Breast epithelium (tissue), 4 donors: Measurements from ENCODE around the gene ANKRD6. TPM values are rescaled to one million over a fixed set of nuclear protein-coding genes. Genes with fewer than 3 reads are reported as not detected.

Source experiments
- DNase-seq, 2 donors: peaks; one replicate each; pipeline ENCODE4 v3.0.0-alpha.2; 2019; ENCODE audit warnings: low spot score in 2 of 2
- H3K27ac ChIP-seq, 2 donors: fragments of 200-600 bp; sonication (generic) in 1 of 2; one replicate each; pipeline ENCODE4 v1.5.1; 2016 to 2019; ENCODE audit warnings: mild to moderate bottlenecking in 1 of 2
- H3K27me3 ChIP-seq, 2 donors: fragments of 200-600 bp; sonication (generic) in 1 of 2; one replicate each; pipeline versions ENCODE4 v1.5.1 to v1.6.0; 2017 to 2019; ENCODE audit warnings: control low read depth in 1 of 2, mild to moderate bottlenecking in 1 of 2
- H3K36me3 ChIP-seq: fragments of 200-600 bp; one replicate; pipeline ENCODE4 v1.5.1; 2019
- H3K4me1 ChIP-seq, 2 donors: fragments of 200-600 bp; sonication (generic); one replicate each; pipeline ENCODE4 v1.5.1; 2016 to 2019; ENCODE audit warnings: control low read depth in 1 of 2
- H3K4me3 ChIP-seq, 3 donors: fragments of 200-600 bp; sonication (generic); 1 replicate in 2 of 3; 2 replicates in 1 of 3; pipeline ENCODE4 v1.5.1; 2016 to 2019; ENCODE audit warnings: mild to moderate bottlenecking in 3 of 3, moderate library complexity in 2 of 3
- H3K9me3 ChIP-seq, 2 donors: fragments of 200-600 bp; sonication (generic) in 1 of 2; one replicate each; pipeline ENCODE4 v1.5.1; 2016 to 2019; ENCODE audit warnings: control low read depth in 1 of 2
- POLR2A ChIP-seq: fragments of 450-650 bp; IDR thresholded peaks from one replicate; pipeline ENCODE4 v1.6.1; 2016; ENCODE audit warnings: antibody characterized with exemption, mild to moderate bottlenecking, moderate library complexity
- POLR2AphosphoS5 ChIP-seq, 3 donors: sonication (generic); formaldehyde crosslinking; IDR thresholded peaks; one replicate each; pipeline ENCODE4 v1.6.1; 2017; ENCODE audit warnings: antibody characterized with exemption in 3 of 3
- intact Hi-C: fragments of 100-400 bp; cut with DNase I; formaldehyde crosslinking; loops from one replicate; pipeline ENCODE4 v1.15.1; 2023; ENCODE audit warnings: low total_unique reads
- total RNA-seq, 3 donors: library from RNA; depleted of rRNA; stranded (reverse); fragments of >200 nt; gene quantifications; one replicate each; pipeline ENCODE4 v1.1.0, GENCODE V29; 2016
- TF ChIP-seq, protein P1 (sequence below), 3 donors: fragments of 450-650 bp; IDR thresholded peaks; one replicate each; pipeline ENCODE4 v1.5.1; 2016 to 2017; ENCODE audit warnings: antibody characterized with exemption in 3 of 3, mild to moderate bottlenecking in 3 of 3, moderate library complexity in 3 of 3

Gene ANKRD6
- total RNA-seq, 3 donors from 2014 or later: 9.6 to 23.7 (median 18.0) TPM

- H3K27me3 ChIP-seq: no peaks in the 10 kb centered on the region
- no peak overlapping the region for H3K4me3 ChIP-seq
- DNase-seq: no peak
- H3K36me3 ChIP-seq: no peaks in the 10 kb centered on the region
- H3K4me1 ChIP-seq: peaks cover 0 to 2% of the 10 kb centered on the region in 2 donors
- H3K9me3 ChIP-seq: no peaks in the 10 kb centered on the region
- no peak overlapping the region for H3K27ac ChIP-seq
- no peak for TF ChIP-seq POLR2A
- TF ChIP-seq, protein P1, sequence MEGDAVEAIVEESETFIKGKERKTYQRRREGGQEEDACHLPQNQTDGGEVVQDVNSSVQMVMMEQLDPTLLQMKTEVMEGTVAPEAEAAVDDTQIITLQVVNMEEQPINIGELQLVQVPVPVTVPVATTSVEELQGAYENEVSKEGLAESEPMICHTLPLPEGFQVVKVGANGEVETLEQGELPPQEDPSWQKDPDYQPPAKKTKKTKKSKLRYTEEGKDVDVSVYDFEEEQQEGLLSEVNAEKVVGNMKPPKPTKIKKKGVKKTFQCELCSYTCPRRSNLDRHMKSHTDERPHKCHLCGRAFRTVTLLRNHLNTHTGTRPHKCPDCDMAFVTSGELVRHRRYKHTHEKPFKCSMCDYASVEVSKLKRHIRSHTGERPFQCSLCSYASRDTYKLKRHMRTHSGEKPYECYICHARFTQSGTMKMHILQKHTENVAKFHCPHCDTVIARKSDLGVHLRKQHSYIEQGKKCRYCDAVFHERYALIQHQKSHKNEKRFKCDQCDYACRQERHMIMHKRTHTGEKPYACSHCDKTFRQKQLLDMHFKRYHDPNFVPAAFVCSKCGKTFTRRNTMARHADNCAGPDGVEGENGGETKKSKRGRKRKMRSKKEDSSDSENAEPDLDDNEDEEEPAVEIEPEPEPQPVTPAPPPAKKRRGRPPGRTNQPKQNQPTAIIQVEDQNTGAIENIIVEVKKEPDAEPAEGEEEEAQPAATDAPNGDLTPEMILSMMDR (IDR thresholded peaks at IDR 0.05): no peak
- TF ChIP-seq POLR2AphosphoS5 (IDR thresholded peaks at IDR 0.05): no peak
- intact Hi-C loops: loop anchor here (10.0 kb wide), 1 partner anchor 166 kb away; no protein-coding TSS in a partner anchor
These were observed 6.1 kb downstream of the ANKRD6 start for GRCh38 chr6:89439014-89439413.

- Histone ChIP-seq H3K4me1 (peaks cover 0 to 2% of the 10 kb centered on the region in 2 donors), H3K27ac (no peak overlapping the region), H3K4me3 (no peak overlapping the region), H3K9me3 (no peaks in the 10 kb centered on the region), H3K36me3 (no peaks in the 10 kb centered on the region), H3K27me3 (no peaks in the 10 kb centered on the region)
- TF ChIP-seq POLR2AphosphoS5 (IDR thresholded peaks at IDR 0.05) (no peak), POLR2A (no peak)
- TF ChIP-seq, protein P1 (IDR thresholded peaks at IDR 0.05): no peak
- intact Hi-C loops: no loop called here
- DNase-seq: no peak
These were observed 7.2 kb downstream of the ANKRD6 start for GRCh38 chr6:89440200-89440599.

DNA sequence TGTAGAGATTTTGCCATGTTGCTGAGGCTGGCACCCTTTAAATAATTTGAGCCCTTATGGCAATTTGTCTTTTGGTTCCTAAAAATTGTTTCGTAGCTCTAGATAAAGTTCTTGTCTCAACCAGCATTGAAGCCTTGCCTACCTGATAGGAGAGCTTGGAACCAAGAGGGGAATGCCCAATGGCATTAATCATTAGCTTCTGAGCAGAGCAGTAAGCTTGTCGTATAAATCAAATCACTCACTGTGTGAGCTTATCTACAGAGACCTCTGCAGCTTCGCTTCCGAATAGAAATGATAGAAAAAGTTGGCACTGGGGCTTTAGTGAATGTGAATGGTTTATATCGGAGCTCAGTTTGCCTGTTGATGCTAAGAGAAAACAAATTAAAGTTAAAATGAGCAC is 10.7 kb downstream of the ANKRD6 start:
- TF ChIP-seq POLR2AphosphoS5 (IDR thresholded peaks at IDR 0.05): no peak
- TF ChIP-seq, protein P1 (IDR thresholded peaks at IDR 0.05): no peak
- no peak for TF ChIP-seq POLR2A
- DNase-seq: no peak
- Histone ChIP-seq H3K36me3 (no peaks in the 10 kb centered on the region), H3K4me3 (no peak overlapping the region), H3K4me1 (no peaks in the 10 kb centered on the region), H3K9me3 (no peaks in the 10 kb centered on the region), H3K27ac (no peak overlapping the region), H3K27me3 (no peaks in the 10 kb centered on the region)
- intact Hi-C loops: no loop called here

DNA sequence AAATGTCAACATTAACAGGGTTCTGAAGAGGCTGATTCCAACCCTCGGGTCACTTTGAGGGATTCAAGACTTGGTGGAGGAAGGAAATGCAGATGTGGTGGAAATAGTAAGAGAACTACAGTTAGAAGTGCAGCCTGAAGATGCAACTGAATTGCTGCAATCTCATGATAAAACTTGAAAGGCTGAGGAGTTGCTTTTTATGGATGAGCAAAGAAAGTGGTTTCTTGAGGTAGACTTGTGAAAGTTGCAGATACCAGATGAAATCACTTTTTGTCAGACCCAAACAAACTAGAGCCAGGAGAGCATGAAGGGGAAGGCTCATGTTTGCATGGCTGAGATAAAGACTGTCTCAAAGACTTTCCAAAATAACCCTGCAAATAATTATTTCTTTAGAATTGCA is 16.2 kb downstream of the ANKRD6 start:
- intact Hi-C loops: no loop called here
- H3K9me3 ChIP-seq: no peaks in the 10 kb centered on the region
- H3K4me1 ChIP-seq: no peaks in the 10 kb centered on the region
- no peaks in the 10 kb centered on the region for H3K27me3 ChIP-seq
- H3K4me3 ChIP-seq: no peak overlapping the region
- H3K36me3 ChIP-seq: no peaks in the 10 kb centered on the region
- TF ChIP-seq, protein P1 (IDR thresholded peaks at IDR 0.05): no peak
- no peak for TF ChIP-seq POLR2A
- TF ChIP-seq POLR2AphosphoS5 (IDR thresholded peaks at IDR 0.05): no peak
- DNase-seq: no peak
- no peak overlapping the region for H3K27ac ChIP-seq

DNA sequence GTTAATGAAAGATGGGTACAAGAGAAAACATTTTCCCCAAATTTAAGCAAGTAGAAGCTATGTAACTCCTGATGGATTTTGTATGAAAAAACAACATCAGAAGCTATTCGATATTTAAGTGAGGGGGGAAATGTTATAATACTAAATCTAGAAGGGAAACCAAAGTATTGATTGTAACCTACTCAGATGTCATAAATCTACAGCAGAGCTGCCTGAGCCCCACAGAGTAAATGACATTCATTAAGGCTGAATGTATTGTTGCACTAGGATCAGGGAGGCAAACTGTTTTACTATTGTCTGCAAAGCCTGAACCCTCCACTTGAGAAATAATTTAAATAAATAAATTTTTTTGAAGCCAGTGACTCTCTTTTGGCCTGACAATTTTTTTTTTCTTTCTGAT is 19.3 kb downstream of the ANKRD6 start:
- H3K4me1 ChIP-seq: no peaks in the 10 kb centered on the region
- no peak for DNase-seq
- H3K4me3 ChIP-seq: no peak overlapping the region
- no peaks in the 10 kb centered on the region for H3K36me3 ChIP-seq
- intact Hi-C loops: no loop called here
- TF ChIP-seq, protein P1 (IDR thresholded peaks at IDR 0.05): no peak
- TF ChIP-seq POLR2AphosphoS5 (IDR thresholded peaks at IDR 0.05) (no peak), POLR2A (no peak)
- H3K27me3 ChIP-seq: no peaks in the 10 kb centered on the region
- H3K9me3 ChIP-seq: no peaks in the 10 kb centered on the region
- H3K27ac ChIP-seq: no peak overlapping the region
